ENCODE measurements around the gene TPT1. TPM values are rescaled to one million over a fixed set of nuclear protein-coding genes. Genes with fewer than 3 reads are reported as not detected.

TPT1 gene
- total RNA-seq, 2 donors from 2014 or later: 1,254 to 1,787 TPM

DNA sequence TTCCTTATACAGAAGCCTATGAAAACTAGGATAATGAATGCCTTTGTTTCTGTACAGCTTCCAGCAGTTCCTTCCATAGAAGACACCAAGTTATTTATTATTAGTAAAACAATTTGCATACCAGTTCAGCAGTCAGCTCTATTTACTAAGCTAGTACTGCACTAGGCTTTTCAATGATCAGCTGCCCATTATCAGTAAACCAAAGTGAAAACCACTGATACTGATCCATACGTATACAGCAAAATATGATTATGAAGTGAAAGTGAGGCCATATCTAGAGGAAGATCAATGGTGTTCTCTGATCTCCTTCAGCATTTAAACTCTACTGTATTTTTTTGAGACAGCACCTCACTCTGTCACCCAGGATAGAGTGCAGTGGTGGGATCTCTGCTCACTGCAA lies 3.2 kb downstream of the TPT1 start:
- intact Hi-C loops (cut with DNase I): no loop called here
- H3K4me3 ChIP-seq: no peak overlapping the region
- peaks cover 16 to 20% of the 10 kb centered on the region in 2 donors for H3K36me3 ChIP-seq (replicated peaks in 1 of 2; ENCODE audit: insufficient read depth in 1 of 2, low read depth in 2 of 2)
- DNase-seq (no peak), ATAC-seq (no peak)
- TF ChIP-seq, protein P1, sequence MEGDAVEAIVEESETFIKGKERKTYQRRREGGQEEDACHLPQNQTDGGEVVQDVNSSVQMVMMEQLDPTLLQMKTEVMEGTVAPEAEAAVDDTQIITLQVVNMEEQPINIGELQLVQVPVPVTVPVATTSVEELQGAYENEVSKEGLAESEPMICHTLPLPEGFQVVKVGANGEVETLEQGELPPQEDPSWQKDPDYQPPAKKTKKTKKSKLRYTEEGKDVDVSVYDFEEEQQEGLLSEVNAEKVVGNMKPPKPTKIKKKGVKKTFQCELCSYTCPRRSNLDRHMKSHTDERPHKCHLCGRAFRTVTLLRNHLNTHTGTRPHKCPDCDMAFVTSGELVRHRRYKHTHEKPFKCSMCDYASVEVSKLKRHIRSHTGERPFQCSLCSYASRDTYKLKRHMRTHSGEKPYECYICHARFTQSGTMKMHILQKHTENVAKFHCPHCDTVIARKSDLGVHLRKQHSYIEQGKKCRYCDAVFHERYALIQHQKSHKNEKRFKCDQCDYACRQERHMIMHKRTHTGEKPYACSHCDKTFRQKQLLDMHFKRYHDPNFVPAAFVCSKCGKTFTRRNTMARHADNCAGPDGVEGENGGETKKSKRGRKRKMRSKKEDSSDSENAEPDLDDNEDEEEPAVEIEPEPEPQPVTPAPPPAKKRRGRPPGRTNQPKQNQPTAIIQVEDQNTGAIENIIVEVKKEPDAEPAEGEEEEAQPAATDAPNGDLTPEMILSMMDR (IDR thresholded peaks at IDR 0.05): no peak
- no peak for TF ChIP-seq POLR2A (IDR thresholded peaks at IDR 0.05)
- WGBS, 2 donors: 25 to 46% methylated on average over 1 of the region's 1 CpG
- H3K27me3 ChIP-seq: no peaks in the 10 kb centered on the region
- no peaks in the 10 kb centered on the region for H3K9me3 ChIP-seq
- no peak overlapping the region for H3K27ac ChIP-seq
- H3K4me1 ChIP-seq: peaks cover 50% of the 10 kb centered on the region

DNA sequence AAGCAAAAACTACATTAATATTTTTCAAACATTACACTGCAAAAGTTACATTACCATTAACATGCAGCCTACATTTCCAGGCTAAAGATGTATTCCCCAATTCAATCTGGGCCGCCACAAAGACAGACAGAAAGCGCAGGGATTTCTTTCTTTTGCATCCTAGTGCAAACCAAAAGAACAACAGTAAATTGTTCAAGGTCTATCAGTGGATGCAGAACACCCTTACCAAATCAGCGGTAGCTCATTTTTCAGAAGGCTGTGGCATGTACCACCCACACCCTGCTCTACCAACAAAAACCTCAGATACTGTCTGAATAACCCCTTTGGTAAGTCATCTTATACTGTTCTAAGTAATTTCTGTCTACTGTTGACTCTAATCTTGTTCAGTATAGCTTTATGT lies 3.6 kb downstream of the TPT1 start:
- no peaks in the 10 kb centered on the region for H3K27me3 ChIP-seq
- H3K36me3 ChIP-seq (replicated peaks in 1 of 2; ENCODE audit: insufficient read depth in 1 of 2, low read depth in 2 of 2): peaks cover 16 to 20% of the 10 kb centered on the region in 2 donors
- 71 to 86% methylated on average over 3 of the region's 3 CpGs for WGBS, 2 donors
- peaks cover 46% of the 10 kb centered on the region for H3K4me1 ChIP-seq
- DNase-seq (no peak), ATAC-seq (no peak)
- no peaks in the 10 kb centered on the region for H3K9me3 ChIP-seq
- H3K4me3 ChIP-seq: no peak overlapping the region
- intact Hi-C loops (cut with DNase I): no loop called here
- no peak for TF ChIP-seq POLR2A (IDR thresholded peaks at IDR 0.05)
- TF ChIP-seq, protein P1 (IDR thresholded peaks at IDR 0.05): no peak
- no peak overlapping the region for H3K27ac ChIP-seq

DNA sequence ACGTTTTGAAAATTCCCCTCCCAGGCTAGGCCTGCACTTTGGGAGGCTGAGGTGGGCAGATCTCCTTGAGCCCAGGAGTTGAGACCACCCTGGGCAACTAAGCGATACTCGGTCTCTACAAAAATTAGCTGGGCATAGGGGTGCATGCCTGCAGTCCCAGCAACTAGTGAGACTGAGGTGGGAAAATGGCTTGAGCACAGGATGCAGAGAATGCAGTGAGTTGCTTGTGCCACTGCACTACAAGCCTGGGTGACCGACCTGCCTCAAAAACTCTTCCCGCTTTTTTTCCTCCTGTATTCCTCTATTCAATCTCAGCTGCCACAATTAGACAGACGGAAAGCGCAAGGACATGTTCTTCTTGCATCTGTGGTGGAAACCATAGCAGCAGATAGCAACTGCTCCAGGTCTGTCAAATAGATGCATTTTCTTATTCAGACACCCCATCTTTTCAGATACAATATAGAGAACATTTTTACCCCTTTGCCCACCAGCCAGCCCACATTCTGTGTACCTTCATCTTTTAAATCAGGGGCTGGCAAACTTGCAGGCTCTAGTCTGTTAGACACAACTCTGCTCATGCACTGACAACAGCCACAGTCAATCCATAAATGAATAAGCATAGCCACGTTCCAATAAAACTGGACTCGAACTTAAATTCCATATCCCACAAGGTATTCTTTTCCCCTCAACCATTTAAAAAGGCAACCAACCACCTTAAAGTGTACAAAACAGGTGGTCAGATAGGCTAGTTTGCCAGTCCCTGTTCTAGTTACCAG lies 4.8 kb downstream of the TPT1 start:
- 73 to 75% methylated on average over 8 to 9 of the region's 9 CpGs for WGBS, 2 donors
- peaks cover 16 to 20% of the 10 kb centered on the region in 2 donors for H3K36me3 ChIP-seq (replicated peaks in 1 of 2; ENCODE audit: insufficient read depth in 1 of 2, low read depth in 2 of 2)
- ATAC-seq (no peak), DNase-seq (no peak)
- H3K27ac ChIP-seq: no peak overlapping the region
- peaks cover 41% of the 10 kb centered on the region for H3K4me1 ChIP-seq
- TF ChIP-seq, protein P1 (IDR thresholded peaks at IDR 0.05): no peak
- TF ChIP-seq POLR2A (IDR thresholded peaks at IDR 0.05): peak in 1 of 3 donors; percentile 25
- intact Hi-C loops (cut with DNase I): no loop called here
- no peaks in the 10 kb centered on the region for H3K27me3 ChIP-seq
- no peaks in the 10 kb centered on the region for H3K9me3 ChIP-seq
- no peak overlapping the region for H3K4me3 ChIP-seq

DNA sequence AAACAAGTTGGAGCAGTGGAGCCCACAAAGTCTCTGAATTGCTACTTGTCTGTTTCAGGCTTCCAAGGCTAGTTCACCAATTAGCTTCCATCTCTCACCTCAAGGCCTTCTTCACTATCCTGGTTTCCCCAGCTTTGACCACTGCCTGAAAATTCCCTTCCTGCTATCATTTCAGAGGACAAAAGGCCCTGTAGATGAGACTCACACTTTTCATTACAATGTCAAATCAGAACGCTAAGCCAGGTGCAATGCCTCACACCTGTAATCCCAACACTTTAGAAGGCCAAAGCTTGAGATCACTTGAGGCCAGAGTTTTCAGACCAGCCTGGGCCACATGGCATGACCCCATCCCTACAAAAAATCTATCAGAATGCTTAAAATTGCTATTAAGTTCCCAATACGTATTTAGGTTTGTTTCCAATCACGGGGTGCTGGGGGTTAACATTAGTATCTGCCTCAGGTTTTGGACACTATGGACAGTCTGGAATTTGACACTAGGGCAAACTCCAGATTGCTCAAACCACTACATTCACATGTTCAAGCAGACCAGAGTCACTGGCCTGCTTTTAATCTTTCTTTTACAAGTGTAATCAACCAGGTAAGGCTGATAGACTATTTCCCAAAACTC lies 5.5 kb downstream of the TPT1 start:
- Histone ChIP-seq H3K27ac (no peak overlapping the region), H3K36me3 (replicated peaks in 1 of 2; ENCODE audit: insufficient read depth in 1 of 2, low read depth in 2 of 2) (peaks cover 16 to 20% of the 10 kb centered on the region in 2 donors), H3K4me3 (no peak overlapping the region), H3K9me3 (no peaks in the 10 kb centered on the region), H3K4me1 (peaks cover 41% of the 10 kb centered on the region), H3K27me3 (no peaks in the 10 kb centered on the region)
- WGBS, 2 donors: 48 to 54% methylated on average over 3 of the region's 3 CpGs
- TF ChIP-seq, protein P1 (IDR thresholded peaks at IDR 0.05): no peak
- no peak for TF ChIP-seq POLR2A (IDR thresholded peaks at IDR 0.05)
- DNase-seq: no peak
- intact Hi-C loops (cut with DNase I): no loop called here
- no peak for ATAC-seq
